Endothelial cell of umbilical vein (primary cell): Measurements from ENCODE around the gene SLC6A1. TPM values are rescaled to one million over a fixed set of nuclear protein-coding genes. Genes with fewer than 3 reads are reported as not detected.

Source experiments
- BruUV-seq: library from RNA; stranded (reverse); fragments of 400-500 nt; replicated peaks from 2 replicates; lab custom pipeline; 2021; lab: Mats Ljungman, UMichigan
- CTCF ChIA-PET: fragments of 300-600, 350-600 bp; sonication (Branson Sonifier 250); formaldehyde crosslinking; loops from one replicate; lab custom pipeline; 2021; ENCODE audit warnings: antibody characterized with exemption, inconsistent platforms; lab: Charles Lee
- POLR2A ChIA-PET: fragments of 300-600, 350-600 bp; sonication (Branson Sonifier 250); formaldehyde crosslinking; loops from one replicate; lab custom pipeline; 2021; ENCODE audit warnings: antibody characterized with exemption, inconsistent platforms; lab: Charles Lee
- DNase-seq: peaks from one replicate; pipeline ENCODE4 v3.0.0-alpha.2; 2011; ENCODE audit warnings: low read depth, low spot score
- FAIRE-seq: peaks from 2 replicates; lab custom pipeline; 2011; peaks lifted over from hg19 to GRCh38; lab: Jason Lieb, UNC
- H2AFZ ChIP-seq: 2 replicates; pipeline ENCODE4 v1.6.0; 2012; ENCODE audit warnings: low read depth, low read length, control low read depth, inconsistent platforms
- H3K27ac ChIP-seq: 2 replicates; pipeline ENCODE4 v1.5.1; 2011; ENCODE audit warnings: low read depth, mild to moderate bottlenecking, control low read depth, low read length, moderate library complexity; ENCODE audit not compliant: insufficient read depth
- H3K27me3 ChIP-seq, 2 experiments: 2 replicates each; pipeline versions ENCODE4 v1.6.0 to v1.6.1; 2011; ENCODE audit warnings: low read length in 2 of 2, mixed read lengths in 1 of 2; ENCODE audit not compliant: control insufficient read depth in 2 of 2, insufficient read depth in 2 of 2
- H3K36me3 ChIP-seq, 2 experiments: 2 replicates in 1 of 2; 3 replicates in 1 of 2; pipeline ENCODE4 v1.5.1; 2011; ENCODE audit warnings: low read length in 2 of 2, mild to moderate bottlenecking in 1 of 2, moderate library complexity in 1 of 2; ENCODE audit not compliant: control insufficient read depth in 2 of 2, insufficient read depth in 2 of 2; ENCODE audit errors: extremely low read depth in 1 of 2
- H3K4me1 ChIP-seq: 3 replicates; pipeline ENCODE4 v1.5.1; 2011; ENCODE audit warnings: mild to moderate bottlenecking, low read length; ENCODE audit not compliant: control insufficient read depth, insufficient read depth; ENCODE audit errors: extremely low read depth
- H3K4me2 ChIP-seq: 2 replicates; pipeline ENCODE4 v1.6.1; 2011; ENCODE audit warnings: low read length, control low read depth, mixed read lengths; ENCODE audit not compliant: insufficient read depth
- H3K4me3 ChIP-seq, 3 experiments: fragments of 200-600 bp in 1 of 3; sonication (generic), shearing (Covaris generic) in 1 of 3; replicated peaks in 1 of 3; 2 replicates each; pipeline ENCODE4 v1.5.1; 2011 to 2016; ENCODE audit warnings: control low read depth in 3 of 3, low read length in 3 of 3, mild to moderate bottlenecking in 2 of 3, inconsistent platforms in 1 of 3, low read depth in 1 of 3, moderate library complexity in 1 of 3; ENCODE audit not compliant: insufficient read depth in 1 of 3
- H3K79me2 ChIP-seq: 2 replicates; pipeline ENCODE4 v1.6.0; 2012; ENCODE audit warnings: low read length, inconsistent platforms; ENCODE audit not compliant: control insufficient read depth, insufficient read depth
- H3K9ac ChIP-seq: replicated peaks from 2 replicates; pipeline ENCODE3; 2011; ENCODE audit warnings: low read length, control low read depth; ENCODE audit not compliant: insufficient read depth; ENCODE audit errors: extremely low read depth
- H3K9me1 ChIP-seq: replicated peaks from 3 replicates; pipeline ENCODE4 v1.6.0; 2011; ENCODE audit warnings: mild to moderate bottlenecking, low read length; ENCODE audit not compliant: control insufficient read depth, insufficient read depth; ENCODE audit errors: extremely low read depth
- H3K9me3 ChIP-seq: replicated peaks from 2 replicates; pipeline ENCODE4 v1.5.1; 2012; ENCODE audit warnings: low read length, inconsistent platforms; ENCODE audit not compliant: control insufficient read depth, insufficient read depth
- H4K20me1 ChIP-seq: replicated peaks from 2 replicates; pipeline ENCODE3; 2011; ENCODE audit warnings: mild to moderate bottlenecking, low read length; ENCODE audit not compliant: control insufficient read depth, insufficient read depth; ENCODE audit errors: extremely low read depth
- EZH2 ChIP-seq: IDR thresholded peaks from 2 replicates; pipeline ENCODE4 v1.6.1; 2012; ENCODE audit warnings: borderline replicate concordance, low read depth, mild to moderate bottlenecking, moderate library complexity, low read length, inconsistent platforms; ENCODE audit not compliant: severe bottlenecking
- FOS ChIP-seq: IDR thresholded peaks from 2 replicates; pipeline ENCODE4 v1.6.1; 2011; ENCODE audit warnings: mild to moderate bottlenecking, low read length, moderate library complexity, borderline replicate concordance; ENCODE audit not compliant: insufficient read depth
- GATA2 ChIP-seq: IDR thresholded peaks from 2 replicates; pipeline ENCODE4 v1.7.0; 2011; ENCODE audit warnings: low read depth, mild to moderate bottlenecking, moderate library complexity, mixed read lengths, low read length; ENCODE audit not compliant: insufficient read length, insufficient read depth
- JUN ChIP-seq: IDR thresholded peaks from 2 replicates; pipeline ENCODE4 v1.6.1; 2011; ENCODE audit warnings: borderline replicate concordance, low read depth; ENCODE audit not compliant: insufficient read length, insufficient read depth
- MYC ChIP-seq: IDR thresholded peaks from one replicate; pipeline ENCODE4 v1.6.1; 2011; ENCODE audit warnings: mild to moderate bottlenecking, low read depth, low read length
- POLR2A ChIP-seq: IDR thresholded peaks from 2 replicates; pipeline ENCODE4 v1.6.1; 2012; ENCODE audit warnings: low read depth, mild to moderate bottlenecking, control low read depth, low read length
- POLR2AphosphoS5 ChIP-seq: IDR thresholded peaks from 2 replicates; pipeline ENCODE4 v1.6.1; 2012; ENCODE audit warnings: low read depth, mild to moderate bottlenecking, control low read depth, low read length, moderate library complexity; ENCODE audit not compliant: insufficient read depth
- dilution Hi-C: fragments of 300-500 bp; cut with MboI; formaldehyde crosslinking; loops from one replicate; pipeline ENCODE4 v1.15.0; 2019; ENCODE audit warnings: low sequenced_read_pairs; ENCODE audit not compliant: extremely low pct_ligation_motif_present
- intact Hi-C: fragments of 100-400 bp; cut with micrococcal nuclease; formaldehyde crosslinking; loops from one replicate; pipeline ENCODE4 v1.10.0; 2022
- polyA plus RNA-seq, 4 experiments: library from polyadenylated mRNA; depleted of rRNA in 3 of 4; stranded (reverse) in 3 of 4; unstranded in 1 of 4; fragments of >200 nt; gene quantifications; 2 replicates each; pipeline versions ENCODE4 v1.2.1 to v1.2.3, GENCODE V29; 2011 to 2012; ENCODE audit warnings: missing spikeins in 1 of 4
- total RNA-seq: library from RNA; stranded (reverse); gene quantifications from 2 replicates; pipeline ENCODE4 v1.2.3, GENCODE V29; 2021
- TF ChIP-seq, protein P1 (sequence below): IDR thresholded peaks from 2 replicates; pipeline ENCODE4 v1.6.1; 2011; ENCODE audit not compliant: insufficient read depth, insufficient read length
- TF ChIP-seq, protein P2 (sequence below), 2 donors: IDR thresholded peaks; 1 replicate in 1 of 2; 2 replicates in 1 of 2; pipeline ENCODE4 v1.5.1; 2011; ENCODE audit warnings: low read length in 2 of 2, mild to moderate bottlenecking in 2 of 2, moderate library complexity in 2 of 2, control low read depth in 1 of 2, inconsistent platforms in 1 of 2, low read depth in 1 of 2; ENCODE audit not compliant: insufficient read depth in 1 of 2; ENCODE audit errors: extremely low read depth in 1 of 2

SLC6A1 gene
- total and polyA plus RNA-seq, 2 donors (not counting 3 experiments of a cell fraction or from before 2014, with no cell fraction given), result not detected

GRCh38 chr3:11054739-11055438 is 62.3 kb downstream of the SLC6A1 start:
- H3K9ac ChIP-seq, result no peak overlapping the region
- no peak overlapping the region for H3K4me2 ChIP-seq
- H2AFZ ChIP-seq, result no peak overlapping the region
- no peak overlapping the region for H3K4me3 ChIP-seq
- CTCF ChIA-PET, result interaction anchor here (0.9 to 1.8 kb wide), 4 partner anchors 104 to 296 kb away, joined by 3 to 5 read pairs (median 4); no protein-coding TSS in a partner anchor
- peaks cover 2 to 12% of the 10 kb centered on the region in 2 experiments for H3K27me3 ChIP-seq
- dilution Hi-C loops (no loop called here), intact Hi-C loops (no loop called here)
- no peaks in the 10 kb centered on the region for H3K9me1 ChIP-seq
- no TSS peak for BruUV-seq
- H3K79me2 ChIP-seq, result no peaks in the 10 kb centered on the region
- no peaks in the 10 kb centered on the region for H3K4me1 ChIP-seq
- H4K20me1 ChIP-seq, result no peaks in the 10 kb centered on the region
- no peak overlapping the region for H3K27ac ChIP-seq
- DNase-seq (no peak), FAIRE-seq (no peak)
- TF ChIP-seq, protein P1, sequence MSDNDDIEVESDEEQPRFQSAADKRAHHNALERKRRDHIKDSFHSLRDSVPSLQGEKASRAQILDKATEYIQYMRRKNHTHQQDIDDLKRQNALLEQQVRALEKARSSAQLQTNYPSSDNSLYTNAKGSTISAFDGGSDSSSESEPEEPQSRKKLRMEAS, result no peak
- TF ChIP-seq FOS (no peak), JUN (no peak), POLR2A (no peak), EZH2 (no peak), POLR2AphosphoS5 (no peak), MYC (no peak), GATA2 (no peak)
- TF ChIP-seq, protein P2, sequence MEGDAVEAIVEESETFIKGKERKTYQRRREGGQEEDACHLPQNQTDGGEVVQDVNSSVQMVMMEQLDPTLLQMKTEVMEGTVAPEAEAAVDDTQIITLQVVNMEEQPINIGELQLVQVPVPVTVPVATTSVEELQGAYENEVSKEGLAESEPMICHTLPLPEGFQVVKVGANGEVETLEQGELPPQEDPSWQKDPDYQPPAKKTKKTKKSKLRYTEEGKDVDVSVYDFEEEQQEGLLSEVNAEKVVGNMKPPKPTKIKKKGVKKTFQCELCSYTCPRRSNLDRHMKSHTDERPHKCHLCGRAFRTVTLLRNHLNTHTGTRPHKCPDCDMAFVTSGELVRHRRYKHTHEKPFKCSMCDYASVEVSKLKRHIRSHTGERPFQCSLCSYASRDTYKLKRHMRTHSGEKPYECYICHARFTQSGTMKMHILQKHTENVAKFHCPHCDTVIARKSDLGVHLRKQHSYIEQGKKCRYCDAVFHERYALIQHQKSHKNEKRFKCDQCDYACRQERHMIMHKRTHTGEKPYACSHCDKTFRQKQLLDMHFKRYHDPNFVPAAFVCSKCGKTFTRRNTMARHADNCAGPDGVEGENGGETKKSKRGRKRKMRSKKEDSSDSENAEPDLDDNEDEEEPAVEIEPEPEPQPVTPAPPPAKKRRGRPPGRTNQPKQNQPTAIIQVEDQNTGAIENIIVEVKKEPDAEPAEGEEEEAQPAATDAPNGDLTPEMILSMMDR (IDR thresholded peaks at IDR 0.05; ENCODE audit: extremely low read depth in 1 of 2, insufficient read depth in 1 of 2, low read depth in 1 of 2, low read length in 2 of 2), result no peak
- H3K36me3 ChIP-seq, result no peaks in the 10 kb centered on the region
- POLR2A ChIA-PET, result no interaction called here
- no peaks in the 10 kb centered on the region for H3K9me3 ChIP-seq
